Ascending aorta (tissue), 2 donors: Measurements from ENCODE around the gene PCED1B. TPM values are rescaled to one million over a fixed set of nuclear protein-coding genes. Genes with fewer than 3 reads are reported as not detected.
"Not testable (repeated sequence)": the region's sequence is repeated elsewhere in the genome, so short reads cannot be mapped to it uniquely, and the experiment has no call there.

Experiments used
- DNase-seq, 2 donors: peaks; one replicate each; pipeline ENCODE4 v3.0.0-alpha.2; 2019; ENCODE audit warnings: low spot score in 2 of 2
- H3K27ac ChIP-seq, 2 donors: fragments of 200-600 bp; sonication (generic); one replicate each; pipeline ENCODE4 v1.5.1; 2016 to 2017; ENCODE audit warnings: mild to moderate bottlenecking in 1 of 2
- H3K27me3 ChIP-seq: fragments of 200-600 bp; sonication (generic); one replicate; pipeline ENCODE4 v1.5.1; 2017
- H3K36me3 ChIP-seq, 2 donors: fragments of 200-600 bp; sonication (generic); one replicate each; pipeline ENCODE4 v1.5.1; 2016
- H3K4me1 ChIP-seq, 2 donors: fragments of 200-600 bp; sonication (generic); one replicate each; pipeline ENCODE4 v1.5.1; 2016 to 2017; ENCODE audit warnings: mild to moderate bottlenecking in 1 of 2
- H3K4me3 ChIP-seq, 2 donors: fragments of 200-600 bp; sonication (generic); one replicate each; pipeline ENCODE4 v1.5.1; 2016 to 2017; ENCODE audit warnings: mild to moderate bottlenecking in 1 of 2
- H3K9me3 ChIP-seq, 2 donors: fragments of 200-600 bp; sonication (generic); one replicate each; pipeline ENCODE4 v1.5.1; 2016
- intact Hi-C: fragments of 100-400 bp; cut with DNase I; formaldehyde crosslinking; loops from one replicate; pipeline ENCODE4 v1.15.1; 2023
- total RNA-seq: library from RNA; depleted of rRNA; stranded (reverse); fragments of >200 nt; gene quantifications from one replicate; pipeline ENCODE4 v1.1.0, GENCODE V29; 2016
- TF ChIP-seq, protein P1 (sequence below), 3 experiments: fragments of 200-600 bp in 2 of 3; fragments of 450-650 bp in 1 of 3; sonication (generic) in 2 of 3; IDR thresholded peaks; one replicate each; pipeline ENCODE4 v1.5.1; 2016 to 2019; ENCODE audit warnings: antibody characterized with exemption in 3 of 3, mild to moderate bottlenecking in 1 of 3, moderate library complexity in 1 of 3

PCED1B gene
- total RNA-seq, 1 donor from 2014 or later = 1.5 TPM

- Histone ChIP-seq H3K27me3 (no peaks in the 10 kb centered on the region), H3K4me3 (no peak overlapping the region), H3K9me3 (no peaks in the 10 kb centered on the region), H3K27ac (no peak overlapping the region), H3K4me1 (no peaks in the 10 kb centered on the region), H3K36me3 (peaks cover 0 to 4% of the 10 kb centered on the region in 2 donors)
- no peak for DNase-seq
- intact Hi-C loops = no loop called here
- TF ChIP-seq, protein P1, sequence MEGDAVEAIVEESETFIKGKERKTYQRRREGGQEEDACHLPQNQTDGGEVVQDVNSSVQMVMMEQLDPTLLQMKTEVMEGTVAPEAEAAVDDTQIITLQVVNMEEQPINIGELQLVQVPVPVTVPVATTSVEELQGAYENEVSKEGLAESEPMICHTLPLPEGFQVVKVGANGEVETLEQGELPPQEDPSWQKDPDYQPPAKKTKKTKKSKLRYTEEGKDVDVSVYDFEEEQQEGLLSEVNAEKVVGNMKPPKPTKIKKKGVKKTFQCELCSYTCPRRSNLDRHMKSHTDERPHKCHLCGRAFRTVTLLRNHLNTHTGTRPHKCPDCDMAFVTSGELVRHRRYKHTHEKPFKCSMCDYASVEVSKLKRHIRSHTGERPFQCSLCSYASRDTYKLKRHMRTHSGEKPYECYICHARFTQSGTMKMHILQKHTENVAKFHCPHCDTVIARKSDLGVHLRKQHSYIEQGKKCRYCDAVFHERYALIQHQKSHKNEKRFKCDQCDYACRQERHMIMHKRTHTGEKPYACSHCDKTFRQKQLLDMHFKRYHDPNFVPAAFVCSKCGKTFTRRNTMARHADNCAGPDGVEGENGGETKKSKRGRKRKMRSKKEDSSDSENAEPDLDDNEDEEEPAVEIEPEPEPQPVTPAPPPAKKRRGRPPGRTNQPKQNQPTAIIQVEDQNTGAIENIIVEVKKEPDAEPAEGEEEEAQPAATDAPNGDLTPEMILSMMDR (IDR thresholded peaks at IDR 0.05) = no peak
Observed at GRCh38 chr12:47214771-47215170, 135.3 kb downstream of the PCED1B start.

DNA sequence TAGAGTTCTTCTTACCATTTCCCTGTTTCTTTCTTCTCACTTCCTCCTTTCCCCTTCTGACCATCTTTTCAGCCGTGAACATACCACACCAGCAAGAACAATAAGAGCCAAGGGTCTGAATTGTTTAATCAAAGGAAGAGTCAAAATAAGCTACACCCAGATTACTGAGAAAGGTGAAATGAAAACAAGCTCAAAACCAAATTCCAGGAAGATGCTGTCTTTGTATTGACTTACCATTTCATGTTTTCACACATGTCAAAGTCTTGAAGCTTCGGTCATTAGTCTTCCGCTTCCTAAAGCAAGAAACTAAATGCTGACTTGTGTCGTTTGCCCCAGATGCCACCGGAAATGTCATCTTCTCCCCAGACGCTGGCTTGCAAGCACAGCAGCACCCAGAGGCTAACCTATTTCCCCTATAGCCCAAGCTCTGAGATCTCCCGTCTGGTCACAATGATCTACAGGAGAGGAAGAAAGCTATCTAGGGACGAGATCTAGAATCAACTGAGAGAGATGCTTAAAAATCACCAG, 136.8 kb downstream of the PCED1B start:
- intact Hi-C loops = no loop called here
- DNase-seq = no peak
- peaks cover 0 to 4% of the 10 kb centered on the region in 2 donors for H3K36me3 ChIP-seq
- H3K9me3 ChIP-seq = no peaks in the 10 kb centered on the region
- H3K27me3 ChIP-seq = no peaks in the 10 kb centered on the region
- no peaks in the 10 kb centered on the region for H3K4me1 ChIP-seq
- peak overlapping the region in 1 of 2 donors; percentile 34 for H3K27ac ChIP-seq
- TF ChIP-seq, protein P1 (IDR thresholded peaks at IDR 0.05) = no peak
- peak overlapping the region in 1 of 2 donors; percentile 16 for H3K4me3 ChIP-seq

GRCh38 chr12:47217595-47217869, 138.1 kb downstream of the PCED1B start:
- H3K27me3 ChIP-seq, H3K4me3 ChIP-seq, H3K36me3 ChIP-seq, intact Hi-C loops, H3K9me3 ChIP-seq, H3K4me1 ChIP-seq, DNase-seq, H3K27ac ChIP-seq: not testable (repeated sequence)

GRCh38 chr12:47218191-47218654, 138.8 kb downstream of the PCED1B start:
- Histone ChIP-seq H3K27ac (peak overlapping the region in 1 of 2 donors; percentile 39), H3K9me3 (no peaks in the 10 kb centered on the region), H3K4me3 (peak overlapping the region in 1 of 2 donors; percentile 20)

GRCh38 chr12:47219243-47219642, 139.8 kb downstream of the PCED1B start:
- H3K27me3 ChIP-seq = no peaks in the 10 kb centered on the region
- intact Hi-C loops = no loop called here
- peaks cover 0 to 5% of the 10 kb centered on the region in 2 donors for H3K4me1 ChIP-seq
- no peaks in the 10 kb centered on the region for H3K9me3 ChIP-seq
- no peak overlapping the region for H3K27ac ChIP-seq
- peaks cover 0 to 4% of the 10 kb centered on the region in 2 donors for H3K36me3 ChIP-seq
- DNase-seq = no peak
- TF ChIP-seq, protein P1 (IDR thresholded peaks at IDR 0.05) = no peak
- no peak overlapping the region for H3K4me3 ChIP-seq

More at GRCh38 chr12:47218191-47218654, 138.8 kb downstream of the PCED1B start:
- H3K36me3 ChIP-seq = peaks cover 0 to 4% of the 10 kb centered on the region in 2 donors
- no peaks in the 10 kb centered on the region for H3K4me1 ChIP-seq
- intact Hi-C loops = no loop called here
- H3K27me3 ChIP-seq = no peaks in the 10 kb centered on the region
- TF ChIP-seq, protein P1 (IDR thresholded peaks at IDR 0.05) = no peak
- no peak for DNase-seq

DNA sequence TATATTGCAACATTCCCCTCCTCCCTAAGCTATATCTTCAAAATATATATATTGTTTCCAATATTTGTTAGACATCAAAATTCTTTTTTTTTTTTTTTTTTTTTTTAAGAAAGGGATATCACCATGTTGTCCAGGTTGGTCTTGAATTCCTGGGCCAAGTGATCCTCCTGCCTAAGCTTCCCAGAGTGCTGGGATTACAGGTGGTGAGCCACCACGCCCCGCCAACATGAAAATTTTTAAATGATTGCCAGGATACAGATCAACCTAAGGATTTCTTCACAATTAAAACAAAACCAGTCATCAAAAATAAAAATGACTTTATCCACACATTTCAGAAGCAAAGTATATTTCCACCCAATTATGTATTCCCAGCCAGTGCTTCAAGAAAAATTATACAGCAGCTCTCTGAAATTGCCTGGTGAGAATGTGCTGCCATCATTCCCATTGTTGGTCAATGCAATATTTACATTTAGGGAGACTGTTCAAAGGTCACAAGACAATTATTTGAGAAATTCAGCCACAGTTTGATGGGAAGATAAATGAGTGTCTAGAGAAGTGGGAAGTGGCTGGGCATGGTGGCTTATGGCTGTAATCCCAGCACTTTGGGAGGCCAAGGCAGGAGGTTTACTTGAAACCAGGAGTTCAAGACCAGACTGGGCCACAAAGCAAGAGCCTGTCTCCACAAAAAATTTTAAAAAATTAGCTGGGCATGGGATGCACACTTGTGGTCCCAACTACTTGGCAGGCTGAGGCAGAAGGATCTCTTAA, 142.0 kb downstream of the PCED1B start:
- Histone ChIP-seq H3K27me3 (no peaks in the 10 kb centered on the region), H3K9me3 (no peaks in the 10 kb centered on the region), H3K4me1 (peaks cover 0 to 5% of the 10 kb centered on the region in 2 donors), H3K36me3 (peaks cover 0 to 2% of the 10 kb centered on the region in 2 donors), H3K27ac (no peak overlapping the region), H3K4me3 (no peak overlapping the region)
- intact Hi-C loops = no loop called here
- no peak for DNase-seq
- TF ChIP-seq, protein P1 (IDR thresholded peaks at IDR 0.05) = no peak
